Measurements from ENCODE around the gene PPM1J. TPM values are rescaled to one million over a fixed set of nuclear protein-coding genes. Genes with fewer than 3 reads are reported as not detected.

PPM1J gene
- total and polyA plus RNA-seq, 2 of the 13 experiments (the other 11 are each of a cell fraction or from before 2014, with no cell fraction given): 0.07 to 0.22 TPM

GRCh38 chr1:112678605-112679004, 36.5 kb downstream of the PPM1J start:
- ATAC-seq (no peak), FAIRE-seq (no peak), DNase-seq (ENCODE audit: low spot score) (no peak)
- WGBS (ENCODE audit: low lambda C conversion rate): 92% methylated on average over 3 of the region's 3 CpGs
- peaks cover 0 to 2% of the 10 kb centered on the region in 2 experiments; a peak in 2 of 5 replicates for H3K36me3 ChIP-seq (replicated peaks in 1 of 2; ENCODE audit: control insufficient read depth in 1 of 2, insufficient read depth in 2 of 2, low read length in 2 of 2)
- H4K20me1 ChIP-seq (ENCODE audit: insufficient read depth, low read length): no peaks in the 10 kb centered on the region
- intact Hi-C loops (cut with micrococcal nuclease; ENCODE audit: unreplicated experiment) (no loop called here), in situ Hi-C loops (cut with HindIII; ENCODE audit: extremely low pct_ligation_motif_present, low pct_unique_long_range_greater_than_20kb) (no loop called here)
- no peaks in the 10 kb centered on the region; a peak in 1 of 5 replicates for H3K27me3 ChIP-seq (ENCODE audit: control insufficient read depth in 1 of 2, insufficient read depth in 2 of 2, low read length in 2 of 2)
- peaks cover 44% of the 10 kb centered on the region for H3K4me1 ChIP-seq (ENCODE audit: insufficient read depth, low read length)
- TF ChIP-seq STAT6 (CRISPR knock-in tag; IDR thresholded peaks at IDR 0.05; ENCODE audit: borderline replicate concordance) (no peak), EZH2 (conservative IDR thresholded peaks at IDR 0.05; ENCODE audit: low read depth, low read length) (no peak), ZBTB14 (CRISPR knock-in tag; IDR thresholded peaks at IDR 0.05) (no peak), ZNF496 (CRISPR knock-in tag; IDR thresholded peaks at IDR 0.05; ENCODE audit: insufficient replicate concordance) (no peak), ZNF431 (CRISPR knock-in tag; IDR thresholded peaks at IDR 0.05; ENCODE audit: borderline replicate concordance, low read depth) (no peak), NCOA1 (CRISPR knock-in tag; IDR thresholded peaks at IDR 0.05) (no peak), CCAR2 (optimal IDR thresholded peaks at IDR 0.05; ENCODE audit: low read depth, low read length) (no peak), MEF2D (CRISPR knock-in tag; IDR thresholded peaks at IDR 0.05) (no peak), ZBTB3 (CRISPR knock-in tag; IDR thresholded peaks at IDR 0.05; ENCODE audit: borderline replicate concordance, low read depth) (no peak), PAXIP1 (CRISPR knock-in tag; conservative IDR thresholded peaks at IDR 0.05) (no peak)
- H2AFZ ChIP-seq (ENCODE audit: low read length): no peak overlapping the region
- H3K4me2 ChIP-seq (ENCODE audit: low read depth, low read length): no peak overlapping the region
- POLR2A ChIA-PET: no interaction called here
- H3K79me2 ChIP-seq (ENCODE audit: insufficient read depth, low read length): peaks cover 62% of the 10 kb centered on the region
- H3K27ac ChIP-seq (ENCODE audit: extremely low read length, insufficient read depth, low read length): no peak overlapping the region
- no peak overlapping the region for H3K9ac ChIP-seq (ENCODE audit: insufficient read depth, low read depth, low read length)
- CTCF ChIA-PET (ENCODE audit: low intra/inter-chr PET ratio, low total read pairs): no interaction called here
- H3K9me3 ChIP-seq (ENCODE audit: low read length): no peaks in the 10 kb centered on the region
- H3K4me3 ChIP-seq (replicated peaks in 1 of 3; ENCODE audit: insufficient read depth in 1 of 3, low read depth in 2 of 3, low read length in 3 of 3): no peak overlapping the region
- no TSS peak for BruUV-seq (replicated peaks)

Data from HepG2 (cell line).